ENCODE measurements around the gene CYCS.
"Not testable (repeated sequence)": the region's sequence is repeated elsewhere in the genome, so short reads cannot be mapped to it uniquely, and the experiment has no call there.

The CYCS gene

DNA sequence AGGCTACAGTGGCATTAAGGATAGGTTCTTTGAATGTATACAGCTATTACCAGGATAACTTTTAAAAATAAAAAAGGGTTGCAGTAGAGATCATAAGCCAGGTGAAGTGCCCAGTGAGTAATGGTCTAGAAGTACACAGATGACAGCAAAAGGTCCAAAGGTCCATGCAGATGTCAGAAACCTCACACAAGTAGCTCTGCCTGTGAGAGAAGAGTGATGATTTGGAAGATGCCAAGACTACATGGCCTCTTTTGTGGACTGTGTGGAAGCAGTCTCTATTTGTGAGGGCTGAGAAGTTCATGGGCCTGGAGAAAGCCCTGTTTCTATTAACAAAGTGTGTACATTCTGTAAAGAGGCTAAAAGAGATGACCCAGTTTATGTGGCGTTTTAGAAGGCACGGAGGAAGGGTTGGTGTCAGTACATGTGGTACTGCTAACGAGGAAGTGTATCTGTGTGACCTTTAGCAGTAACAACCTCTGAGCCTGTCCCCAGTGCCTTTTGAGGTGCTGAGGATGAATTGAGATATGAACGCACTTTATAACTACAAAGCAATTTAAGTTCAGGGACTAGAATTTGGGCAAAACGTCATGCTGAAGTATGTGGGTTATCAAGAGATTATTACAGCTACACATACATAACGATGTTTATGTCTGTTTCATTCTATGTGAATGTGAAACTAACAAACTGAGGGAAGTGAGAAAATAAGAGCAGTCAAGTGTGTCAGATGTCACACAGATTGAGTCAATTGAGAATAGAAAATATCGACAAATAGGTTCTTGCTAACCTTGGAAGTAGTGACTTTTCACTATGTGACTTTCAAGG is 7.6 kb downstream of the CYCS start:
- DNase-seq, result no peak

DNA sequence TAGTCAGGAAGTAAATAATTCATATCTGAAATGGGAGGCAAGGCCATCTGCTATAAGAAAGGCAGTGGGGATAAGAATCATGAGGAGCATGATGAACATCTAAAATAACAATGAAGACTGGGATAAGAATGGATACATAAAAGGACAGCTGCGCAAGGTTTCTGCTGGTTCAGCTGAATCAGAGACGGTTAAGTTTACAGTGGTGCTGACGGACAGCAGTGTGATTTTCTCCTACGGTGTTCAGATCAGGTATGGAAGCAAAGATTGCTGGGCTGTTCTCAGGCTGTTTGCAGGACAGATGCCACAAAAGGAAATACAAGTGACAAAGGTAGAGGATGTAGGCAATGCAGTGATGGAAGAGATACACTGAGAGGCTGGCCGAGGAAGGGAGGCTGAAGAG is 8.4 kb downstream of the CYCS start:
- DNase-seq, result no peak

GRCh38 chr7:25110514-25110913 is 14.5 kb downstream of the CYCS start:
- not testable (repeated sequence) for DNase-seq

DNA sequence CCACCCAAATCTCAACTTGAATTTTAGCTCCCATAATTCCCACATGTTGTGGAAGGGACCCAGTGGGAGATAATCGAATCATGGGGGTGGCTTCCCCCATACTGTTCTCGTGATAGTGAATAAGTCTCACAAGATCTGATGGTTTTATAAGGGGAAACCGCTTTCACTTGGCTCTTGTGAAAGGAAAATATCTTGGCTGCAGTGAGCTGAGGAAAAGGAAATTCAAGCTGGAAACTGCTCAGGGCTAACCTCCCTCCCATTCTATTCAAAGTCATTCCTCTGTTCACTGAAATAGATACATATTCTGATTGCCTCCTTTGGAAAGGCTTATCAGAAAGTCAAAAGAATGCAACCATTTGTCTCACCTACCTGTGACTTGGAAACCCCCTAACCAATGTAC is 15.8 kb downstream of the CYCS start:
- no peak for DNase-seq

DNA sequence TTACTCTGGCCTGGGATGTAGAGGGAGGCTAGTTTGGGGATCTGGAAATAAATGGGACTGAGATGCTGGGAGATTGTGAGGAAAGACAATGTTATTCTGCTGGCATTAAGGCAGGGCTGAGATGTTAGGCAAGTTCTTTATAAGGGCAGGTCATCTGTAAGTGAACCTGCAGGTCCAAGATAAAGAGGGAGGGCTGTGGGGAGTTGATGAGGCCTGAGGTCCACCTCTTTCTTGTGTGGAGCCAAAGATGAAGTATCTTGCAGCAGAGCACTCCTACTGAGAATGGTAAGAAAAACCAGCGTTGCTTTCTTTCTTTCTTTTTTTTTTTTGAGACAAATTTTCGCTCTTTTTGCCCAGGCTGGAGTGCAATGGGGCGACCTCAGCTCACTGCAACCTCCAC is 19.1 kb downstream of the CYCS start:
- no peak for DNase-seq

GRCh38 chr7:25103773-25104172 is 21.3 kb downstream of the CYCS start:
- no peak for DNase-seq

GRCh38 chr7:25101817-25102216 is 23.2 kb downstream of the CYCS start:
- DNase-seq, result no peak

DNA sequence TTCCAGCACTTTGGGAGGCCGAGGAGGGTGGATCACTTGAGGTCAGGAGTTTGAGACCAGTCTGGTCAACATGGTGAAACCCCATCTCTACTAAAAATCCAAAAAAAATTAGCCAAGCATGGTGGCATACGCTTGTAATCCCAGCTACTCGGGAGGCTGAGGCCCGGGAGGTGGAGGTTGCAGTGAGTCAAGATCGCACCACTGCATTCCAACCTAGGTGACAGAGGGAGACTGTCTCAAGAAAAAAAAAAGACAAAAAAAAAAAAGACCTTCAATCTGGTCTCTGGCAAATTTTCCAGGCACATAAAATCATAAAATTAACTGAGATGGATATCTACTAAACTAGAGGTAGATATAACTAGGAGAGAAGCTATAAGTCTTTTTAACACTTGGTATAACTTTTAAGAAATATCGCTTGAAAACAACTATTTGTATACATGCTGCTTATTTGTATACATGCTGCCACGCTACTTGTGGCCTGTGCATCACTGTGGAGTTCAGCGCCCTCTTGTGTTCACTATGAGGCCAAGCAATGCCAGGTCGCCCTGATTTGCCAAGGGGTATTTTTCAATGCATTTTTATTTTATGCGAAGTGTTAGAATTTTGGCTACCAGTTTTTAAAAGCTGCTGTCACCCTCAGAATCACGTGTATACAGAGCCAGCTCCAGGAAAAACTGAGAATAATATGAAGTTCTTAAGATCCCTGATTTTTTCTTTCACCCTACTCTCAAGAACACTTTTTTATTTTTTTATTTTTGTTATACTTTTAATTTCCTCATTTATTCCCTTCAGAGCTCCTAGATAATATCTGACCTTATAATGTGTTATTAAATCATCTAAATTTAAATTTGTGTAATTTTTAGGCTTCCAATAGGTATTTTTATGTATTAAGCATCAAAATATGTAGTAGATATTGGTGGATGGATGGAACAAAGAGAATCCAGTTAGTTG is 26.7 kb downstream of the CYCS start:
- DNase-seq, result peak; percentile 63

GRCh38 chr7:25095516-25096345 is 29.3 kb downstream of the CYCS start:
- DNase-seq, result no peak

GRCh38 chr7:25093268-25093826 is 31.7 kb downstream of the CYCS start:
- DNase-seq, result peak; percentile 83

- DNase-seq, result no peak
Measured at GRCh38 chr7:25091779-25092178, 33.3 kb downstream of the CYCS start.

DNA sequence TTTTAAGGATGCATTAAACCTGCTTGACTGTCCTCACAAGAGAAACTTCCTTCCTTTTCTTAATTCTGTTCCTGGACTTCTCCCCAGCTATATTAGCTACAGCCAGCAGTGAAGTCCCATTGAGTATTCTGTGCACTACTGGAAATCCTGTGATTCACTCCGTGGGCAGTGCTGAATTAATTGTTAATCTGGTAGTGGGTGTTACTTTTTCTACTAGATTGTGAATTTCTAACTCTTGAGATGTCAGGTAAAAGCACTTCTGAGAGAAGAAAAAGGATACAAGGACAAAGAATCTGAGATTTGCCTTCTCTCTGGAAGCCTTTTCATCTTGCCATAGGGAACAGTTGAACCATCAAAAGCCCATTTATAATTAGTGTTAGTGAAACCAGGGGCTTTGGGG is 33.9 kb downstream of the CYCS start:
- DNase-seq, result no peak

- no peak for DNase-seq
Measured at GRCh38 chr7:25090374-25090773, 34.7 kb downstream of the CYCS start.

GRCh38 chr7:25087855-25088254 is 37.2 kb downstream of the CYCS start:
- DNase-seq, result no peak

DNA sequence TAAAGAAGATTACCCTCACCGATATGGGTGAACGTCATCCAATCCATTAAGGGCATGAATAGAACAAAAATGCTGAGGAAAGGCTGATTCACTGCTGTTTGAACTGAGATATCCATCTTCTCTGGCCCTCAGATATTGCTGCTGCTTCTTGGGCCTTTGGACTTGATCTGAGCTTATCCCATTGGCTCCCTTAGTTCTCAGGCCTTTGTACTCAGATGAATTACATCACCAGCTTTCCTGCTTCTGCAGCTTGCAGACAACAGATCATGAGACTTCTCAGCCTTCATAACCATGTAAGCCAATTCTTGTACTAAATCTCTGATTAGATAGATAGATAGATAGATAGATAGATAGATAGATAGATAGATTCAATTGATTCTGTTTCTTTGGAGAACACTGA is 40.2 kb downstream of the CYCS start:
- no peak for DNase-seq

DNA sequence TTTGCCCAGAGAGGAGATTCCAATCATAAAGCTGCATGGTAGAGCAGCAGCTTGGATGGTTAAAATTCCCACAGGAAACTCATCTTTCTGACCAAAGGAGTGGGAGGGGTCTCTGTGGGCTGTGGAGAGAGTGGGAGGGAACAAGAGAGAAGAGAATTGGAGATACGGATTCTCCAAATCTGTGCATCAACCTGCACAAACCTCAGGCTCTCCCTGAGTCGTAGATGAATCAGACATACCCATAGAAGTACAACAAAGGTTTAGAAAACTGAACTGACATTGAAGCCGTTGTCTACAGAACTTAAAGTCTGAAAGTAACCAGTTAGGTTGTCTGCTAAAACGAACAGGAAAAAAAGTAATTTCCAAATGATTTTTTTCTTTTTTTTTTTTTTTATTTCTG is 41.9 kb downstream of the CYCS start:
- DNase-seq, result no peak

GRCh38 chr7:25082041-25082440 is 43.0 kb downstream of the CYCS start:
- not testable (repeated sequence) for DNase-seq

GRCh38 chr7:25077096-25077495 is 48.0 kb downstream of the CYCS start:
- no peak for DNase-seq

DNA sequence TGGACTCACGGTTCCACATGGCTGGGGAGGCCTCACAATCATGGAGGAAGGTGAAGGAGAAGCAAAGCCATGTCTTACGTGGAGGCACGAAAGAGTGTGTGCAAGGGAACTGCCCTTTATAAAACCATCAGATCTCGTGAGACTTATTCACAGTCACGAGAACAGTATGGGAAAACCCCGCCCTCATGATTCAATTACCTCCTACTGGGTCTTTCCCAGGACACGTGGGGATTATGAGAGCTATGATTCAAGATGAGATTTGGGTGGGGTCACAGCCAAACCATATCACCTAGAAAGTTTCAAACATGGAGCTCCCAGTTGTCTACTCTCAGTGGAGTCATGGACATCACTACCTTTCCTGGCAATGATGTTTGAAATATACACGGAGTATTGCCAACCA is 49.6 kb downstream of the CYCS start:
- peak; percentile 44 for DNase-seq

GRCh38 chr7:25073451-25073850 is 51.6 kb downstream of the CYCS start:
- no peak for DNase-seq

All from activated naive CD4-positive, alpha-beta T cell treated with Interleukin-2 at 50 U/mL for 16 hours (primary cell).